HepG2 (cell line): ENCODE results near the gene SYTL5.

Source experiments
- EP300 ChIP-seq, 3 experiments: sonication (generic) in 1 of 3; formaldehyde crosslinking in 1 of 3; IDR thresholded peaks; 2 replicates each; pipeline versions ENCODE4 v1.5.1 to v1.6.1; 2011 to 2020; ENCODE audit warnings: low read depth in 2 of 3, low read length in 2 of 3, borderline replicate concordance in 1 of 3, improper control_type of control experiment in 1 of 3, mild to moderate bottlenecking in 1 of 3, missing genetic modification reagents in 1 of 3, moderate library complexity in 1 of 3
- JUND ChIP-seq: sonication (generic); formaldehyde crosslinking; IDR thresholded peaks from 2 replicates; pipeline ENCODE4 v1.8.0; 2022; ENCODE audit warnings: mild to moderate bottlenecking, missing genetic modification reagents
- KDM2A ChIP-seq: sonication (generic); formaldehyde crosslinking; IDR thresholded peaks from 2 replicates; pipeline ENCODE4 v1.4.0; 2020; ENCODE audit warnings: low read depth, missing genetic modification reagents, borderline replicate concordance
- KDM5A ChIP-seq: fragments of 200-600 bp; sonication (generic); IDR thresholded peaks from 2 replicates; pipeline ENCODE4 v1.7.0; 2018; ENCODE audit warnings: antibody characterized with exemption, mild to moderate bottlenecking, low read length, borderline replicate concordance
- SUZ12 ChIP-seq: fragments of 150-350 bp; IDR thresholded peaks from 2 replicates; pipeline ENCODE4 v1.6.1; 2014; ENCODE audit warnings: low read depth, low read length
- TAF1 ChIP-seq: sonication (generic); formaldehyde crosslinking; IDR thresholded peaks from 2 replicates; pipeline ENCODE4 v1.4.0; 2020; ENCODE audit warnings: missing genetic modification reagents
- ZC3H13 ChIP-seq: sonication (generic); formaldehyde crosslinking; IDR thresholded peaks from 2 replicates; pipeline ENCODE4 v1.8.1; 2023; ENCODE audit warnings: mild to moderate bottlenecking, missing genetic modification reagents, moderate library complexity
- ZNF121 ChIP-seq: sonication (generic); formaldehyde crosslinking; IDR thresholded peaks from 2 replicates; pipeline ENCODE4 v1.5.0; 2020; ENCODE audit warnings: mild to moderate bottlenecking, missing genetic modification reagents
- TF ChIP-seq, protein P1 (sequence below): sonication (generic); formaldehyde crosslinking; IDR thresholded peaks from 2 replicates; pipeline ENCODE4 v1.4.0; 2020; ENCODE audit warnings: missing genetic modification reagents

- TF ChIP-seq, protein P1, sequence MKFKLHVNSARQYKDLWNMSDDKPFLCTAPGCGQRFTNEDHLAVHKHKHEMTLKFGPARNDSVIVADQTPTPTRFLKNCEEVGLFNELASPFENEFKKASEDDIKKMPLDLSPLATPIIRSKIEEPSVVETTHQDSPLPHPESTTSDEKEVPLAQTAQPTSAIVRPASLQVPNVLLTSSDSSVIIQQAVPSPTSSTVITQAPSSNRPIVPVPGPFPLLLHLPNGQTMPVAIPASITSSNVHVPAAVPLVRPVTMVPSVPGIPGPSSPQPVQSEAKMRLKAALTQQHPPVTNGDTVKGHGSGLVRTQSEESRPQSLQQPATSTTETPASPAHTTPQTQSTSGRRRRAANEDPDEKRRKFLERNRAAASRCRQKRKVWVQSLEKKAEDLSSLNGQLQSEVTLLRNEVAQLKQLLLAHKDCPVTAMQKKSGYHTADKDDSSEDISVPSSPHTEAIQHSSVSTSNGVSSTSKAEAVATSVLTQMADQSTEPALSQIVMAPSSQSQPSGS (CRISPR knock-in tag): no peak
- TF ChIP-seq JUND (CRISPR knock-in tag) (no peak), ZNF121 (CRISPR knock-in tag) (no peak), EP300 (IDR thresholded peaks at IDR 0.05; ENCODE audit: low read depth in 2 of 2, low read length in 2 of 2) (no peak), EP300 (CRISPR knock-in tag; IDR thresholded peaks at IDR 0.05; ENCODE audit: borderline replicate concordance) (no peak), TAF1 (CRISPR knock-in tag) (no peak), ZC3H13 (CRISPR knock-in tag) (no peak), KDM2A (CRISPR knock-in tag) (no peak), KDM5A (no peak), SUZ12 (no peak)
These were observed 121.6 kb downstream of the SYTL5 start for GRCh38 chrX:38127961-38128360.
